ENCODE results near the gene MYCN. TPM values are rescaled to one million over a fixed set of nuclear protein-coding genes. Genes with fewer than 3 reads are reported as not detected.

Gene MYCN
- total and polyA plus RNA-seq, 2 of the 13 experiments (the other 11 are each of a cell fraction or from before 2014, with no cell fraction given): not detected

DNA sequence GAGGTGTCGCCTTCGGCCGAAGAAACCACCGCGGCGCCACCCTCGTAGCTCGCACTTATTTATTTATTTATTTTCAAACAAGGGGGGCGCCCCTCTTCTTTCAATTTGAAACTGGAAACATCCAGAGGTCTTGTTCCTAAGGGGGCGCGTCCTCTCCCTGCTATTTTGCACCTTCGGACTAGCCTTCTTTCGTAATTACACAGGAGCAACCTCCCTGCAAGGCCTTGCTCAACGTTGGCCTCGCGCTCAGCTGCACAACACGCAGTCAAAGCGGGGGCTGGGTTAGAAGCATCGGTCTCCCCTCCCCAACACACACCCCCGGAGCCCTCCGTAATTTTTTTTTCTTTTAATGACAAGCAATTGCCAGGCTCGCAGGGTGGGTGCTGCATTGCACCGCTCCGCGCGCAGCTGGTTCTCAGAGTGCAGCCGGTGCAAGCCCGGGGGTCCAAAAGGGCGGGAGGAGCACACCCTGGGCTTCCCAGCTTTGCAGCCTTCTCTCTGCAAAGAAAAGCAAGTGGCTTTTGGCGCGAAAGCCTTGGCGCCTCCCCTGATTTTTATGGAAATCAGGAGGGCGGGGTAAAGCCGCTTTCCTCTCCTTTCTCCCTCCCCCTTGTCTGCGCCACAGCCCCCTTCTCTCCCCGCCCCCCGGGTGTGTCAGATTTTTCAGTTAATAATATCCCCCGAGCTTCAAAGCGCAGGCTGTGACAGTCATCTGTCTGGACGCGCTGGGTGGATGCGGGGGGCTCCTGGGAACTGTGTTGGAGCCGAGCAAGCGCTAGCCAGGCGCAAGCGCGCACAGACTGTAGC is at the start of gene MYCN (continued):
- no peak for TF ChIP-seq NONO (IDR thresholded peaks at IDR 0.05)
- 0 out of 2 replicates have a peak, but pooled peaks have one; percentile 31 for TF ChIP-seq NONO (CRISPR knock-in tag; conservative IDR thresholded peaks at IDR 0.05)
- no peak for TF ChIP-seq SOX5 (CRISPR knock-in tag; IDR thresholded peaks at IDR 0.05; ENCODE audit: borderline replicate concordance)
- TF ChIP-seq ZNF33B (CRISPR knock-in tag; IDR thresholded peaks at IDR 0.05): no peak
- TF ChIP-seq MAZ (IDR thresholded peaks at IDR 0.05; ENCODE audit: borderline replicate concordance, low read depth, low read length): no peak
- no peak for TF ChIP-seq MAZ (CRISPR knock-in tag; IDR thresholded peaks at IDR 0.05; ENCODE audit: low read depth)
- TF ChIP-seq MEF2D (CRISPR knock-in tag; IDR thresholded peaks at IDR 0.05): 0 out of 2 replicates have a peak, but pooled peaks have one; percentile 36
- TF ChIP-seq ZNF670 (CRISPR knock-in tag; IDR thresholded peaks at IDR 0.05; ENCODE audit: borderline replicate concordance): no peak
- TF ChIP-seq, protein P1, sequence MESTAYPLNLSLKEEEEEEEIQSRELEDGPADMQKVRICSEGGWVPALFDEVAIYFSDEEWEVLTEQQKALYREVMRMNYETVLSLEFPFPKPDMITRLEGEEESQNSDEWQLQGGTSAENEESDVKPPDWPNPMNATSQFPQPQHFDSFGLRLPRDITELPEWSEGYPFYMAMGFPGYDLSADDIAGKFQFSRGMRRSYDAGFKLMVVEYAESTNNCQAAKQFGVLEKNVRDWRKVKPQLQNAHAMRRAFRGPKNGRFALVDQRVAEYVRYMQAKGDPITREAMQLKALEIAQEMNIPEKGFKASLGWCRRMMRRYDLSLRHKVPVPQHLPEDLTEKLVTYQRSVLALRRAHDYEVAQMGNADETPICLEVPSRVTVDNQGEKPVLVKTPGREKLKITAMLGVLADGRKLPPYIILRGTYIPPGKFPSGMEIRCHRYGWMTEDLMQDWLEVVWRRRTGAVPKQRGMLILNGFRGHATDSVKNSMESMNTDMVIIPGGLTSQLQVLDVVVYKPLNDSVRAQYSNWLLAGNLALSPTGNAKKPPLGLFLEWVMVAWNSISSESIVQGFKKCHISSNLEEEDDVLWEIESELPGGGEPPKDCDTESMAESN (CRISPR knock-in tag; conservative IDR thresholded peaks at IDR 0.05): 0 out of 2 replicates have a peak, but pooled peaks have one; percentile 36
- peak; percentile 47; the same call in 1 of the 2 replicates for TF ChIP-seq SMC3 (IDR thresholded peaks at IDR 0.05; ENCODE audit: low read length)
- 0 out of 2 replicates have a peak, but pooled peaks have one; percentile 37 for TF ChIP-seq NCOR1 (IDR thresholded peaks at IDR 0.05; ENCODE audit: borderline replicate concordance, low read length)
- TF ChIP-seq PHF21A (CRISPR knock-in tag; IDR thresholded peaks at IDR 0.05): no peak
- TF ChIP-seq PCBP2 (optimal IDR thresholded peaks at IDR 0.05; ENCODE audit: low read depth, low read length, poor library complexity, severe bottlenecking): no peak
- TF ChIP-seq CEBPG (CRISPR knock-in tag; IDR thresholded peaks at IDR 0.05): no peak
- peak; percentile 37; the same call in 1 of the 2 replicates for TF ChIP-seq CEBPB (IDR thresholded peaks at IDR 0.05; ENCODE audit: borderline replicate concordance, low read depth, low read length)
- TF ChIP-seq, protein P2, sequence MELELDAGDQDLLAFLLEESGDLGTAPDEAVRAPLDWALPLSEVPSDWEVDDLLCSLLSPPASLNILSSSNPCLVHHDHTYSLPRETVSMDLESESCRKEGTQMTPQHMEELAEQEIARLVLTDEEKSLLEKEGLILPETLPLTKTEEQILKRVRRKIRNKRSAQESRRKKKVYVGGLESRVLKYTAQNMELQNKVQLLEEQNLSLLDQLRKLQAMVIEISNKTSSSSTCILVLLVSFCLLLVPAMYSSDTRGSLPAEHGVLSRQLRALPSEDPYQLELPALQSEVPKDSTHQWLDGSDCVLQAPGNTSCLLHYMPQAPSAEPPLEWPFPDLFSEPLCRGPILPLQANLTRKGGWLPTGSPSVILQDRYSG (CRISPR knock-in tag; IDR thresholded peaks at IDR 0.05): no peak
- no peak for TF ChIP-seq NFE2L1 (CRISPR knock-in tag; IDR thresholded peaks at IDR 0.05; ENCODE audit: borderline replicate concordance)
- 0 out of 2 replicates have a peak, but pooled peaks have one; percentile 5 for TF ChIP-seq GABPB1 (CRISPR knock-in tag; IDR thresholded peaks at IDR 0.05)
- TF ChIP-seq, protein P3, sequence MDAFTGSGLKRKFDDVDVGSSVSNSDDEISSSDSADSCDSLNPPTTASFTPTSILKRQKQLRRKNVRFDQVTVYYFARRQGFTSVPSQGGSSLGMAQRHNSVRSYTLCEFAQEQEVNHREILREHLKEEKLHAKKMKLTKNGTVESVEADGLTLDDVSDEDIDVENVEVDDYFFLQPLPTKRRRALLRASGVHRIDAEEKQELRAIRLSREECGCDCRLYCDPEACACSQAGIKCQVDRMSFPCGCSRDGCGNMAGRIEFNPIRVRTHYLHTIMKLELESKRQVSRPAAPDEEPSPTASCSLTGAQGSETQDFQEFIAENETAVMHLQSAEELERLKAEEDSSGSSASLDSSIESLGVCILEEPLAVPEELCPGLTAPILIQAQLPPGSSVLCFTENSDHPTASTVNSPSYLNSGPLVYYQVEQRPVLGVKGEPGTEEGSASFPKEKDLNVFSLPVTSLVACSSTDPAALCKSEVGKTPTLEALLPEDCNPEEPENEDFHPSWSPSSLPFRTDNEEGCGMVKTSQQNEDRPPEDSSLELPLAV (CRISPR knock-in tag; conservative IDR thresholded peaks at IDR 0.05; ENCODE audit: low read depth): no peak
- TF ChIP-seq, protein P4, sequence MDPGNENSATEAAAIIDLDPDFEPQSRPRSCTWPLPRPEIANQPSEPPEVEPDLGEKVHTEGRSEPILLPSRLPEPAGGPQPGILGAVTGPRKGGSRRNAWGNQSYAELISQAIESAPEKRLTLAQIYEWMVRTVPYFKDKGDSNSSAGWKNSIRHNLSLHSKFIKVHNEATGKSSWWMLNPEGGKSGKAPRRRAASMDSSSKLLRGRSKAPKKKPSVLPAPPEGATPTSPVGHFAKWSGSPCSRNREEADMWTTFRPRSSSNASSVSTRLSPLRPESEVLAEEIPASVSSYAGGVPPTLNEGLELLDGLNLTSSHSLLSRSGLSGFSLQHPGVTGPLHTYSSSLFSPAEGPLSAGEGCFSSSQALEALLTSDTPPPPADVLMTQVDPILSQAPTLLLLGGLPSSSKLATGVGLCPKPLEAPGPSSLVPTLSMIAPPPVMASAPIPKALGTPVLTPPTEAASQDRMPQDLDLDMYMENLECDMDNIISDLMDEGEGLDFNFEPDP (CRISPR knock-in tag; conservative IDR thresholded peaks at IDR 0.05): no peak
- TF ChIP-seq, protein P5, sequence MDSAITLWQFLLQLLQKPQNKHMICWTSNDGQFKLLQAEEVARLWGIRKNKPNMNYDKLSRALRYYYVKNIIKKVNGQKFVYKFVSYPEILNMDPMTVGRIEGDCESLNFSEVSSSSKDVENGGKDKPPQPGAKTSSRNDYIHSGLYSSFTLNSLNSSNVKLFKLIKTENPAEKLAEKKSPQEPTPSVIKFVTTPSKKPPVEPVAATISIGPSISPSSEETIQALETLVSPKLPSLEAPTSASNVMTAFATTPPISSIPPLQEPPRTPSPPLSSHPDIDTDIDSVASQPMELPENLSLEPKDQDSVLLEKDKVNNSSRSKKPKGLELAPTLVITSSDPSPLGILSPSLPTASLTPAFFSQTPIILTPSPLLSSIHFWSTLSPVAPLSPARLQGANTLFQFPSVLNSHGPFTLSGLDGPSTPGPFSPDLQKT (CRISPR knock-in tag; IDR thresholded peaks at IDR 0.05; ENCODE audit: borderline replicate concordance): no peak
- no peak for TF ChIP-seq ZNF839 (CRISPR knock-in tag; IDR thresholded peaks at IDR 0.05; ENCODE audit: borderline replicate concordance)
- TF ChIP-seq ZNF75D (CRISPR knock-in tag; IDR thresholded peaks at IDR 0.05; ENCODE audit: borderline replicate concordance): no peak

Data from HepG2 (cell line).